GM21576 (cell line): ENCODE data around the gene SEC22A.

Source experiments
- ATAC-seq: cut with Tn5 transposase; IDR thresholded peaks from one replicate; pipeline ENCODE4 v1.9.1; 2021; ENCODE audit warnings: mild to moderate bottlenecking, moderate library complexity; ENCODE audit not compliant: unreplicated experiment

The SEC22A gene

DNA sequence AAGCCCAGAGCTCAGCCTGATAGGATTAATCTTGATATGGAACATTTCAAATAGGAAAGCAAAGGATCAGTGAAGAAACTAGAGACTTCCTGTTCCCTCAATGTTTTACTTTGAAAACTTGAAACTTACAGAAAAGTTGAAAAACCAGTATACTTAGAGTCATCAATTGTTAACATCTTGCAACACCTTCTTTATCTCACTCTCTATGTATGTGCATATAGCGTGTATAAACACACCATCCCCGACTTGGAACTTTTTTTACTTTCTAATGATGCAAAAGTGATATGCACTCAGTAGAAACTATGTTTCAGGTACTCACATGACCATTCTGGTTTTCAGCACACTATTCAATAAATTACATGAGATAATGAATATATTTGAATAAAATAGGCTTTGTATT lies 60.5 kb downstream of the SEC22A start:
- no peak for ATAC-seq

DNA sequence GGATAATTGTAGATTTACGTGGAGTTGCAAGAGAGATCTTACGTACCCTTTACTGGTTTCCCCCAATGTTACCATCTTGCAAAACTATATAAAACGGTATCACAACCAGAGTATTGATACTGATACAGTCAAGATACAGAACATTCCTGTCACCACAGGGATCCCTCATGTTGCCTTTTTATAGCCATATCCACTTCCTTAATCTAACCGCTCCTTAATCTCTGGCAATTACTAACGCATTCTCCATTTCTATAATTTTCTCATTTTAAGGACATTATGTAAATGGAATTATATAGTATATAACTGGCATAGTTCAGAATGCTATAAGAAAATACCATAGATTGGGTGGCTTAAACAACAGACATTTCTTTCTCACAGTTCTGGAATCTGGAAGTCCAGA lies 61.1 kb downstream of the SEC22A start:
- ATAC-seq = no peak

DNA sequence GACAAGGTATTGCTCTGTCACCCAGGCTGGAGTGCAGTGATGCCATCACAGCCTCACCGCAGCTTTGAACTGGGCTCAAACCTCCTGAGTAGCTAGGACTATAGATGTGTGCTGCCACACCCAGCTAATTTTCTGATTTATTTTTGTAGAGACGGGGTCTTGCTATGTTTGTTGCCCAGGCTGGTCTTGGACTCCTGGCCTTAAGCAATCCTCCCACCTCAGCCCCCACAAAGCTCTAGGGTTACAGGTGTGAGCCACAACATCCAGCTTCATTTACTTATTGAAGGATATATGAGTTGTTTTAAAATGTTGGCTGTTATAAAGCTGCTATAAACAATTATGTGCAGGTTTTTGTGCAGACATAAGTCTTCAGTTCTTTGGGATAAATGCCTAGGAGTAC lies 62.2 kb downstream of the SEC22A start:
- no peak for ATAC-seq

DNA sequence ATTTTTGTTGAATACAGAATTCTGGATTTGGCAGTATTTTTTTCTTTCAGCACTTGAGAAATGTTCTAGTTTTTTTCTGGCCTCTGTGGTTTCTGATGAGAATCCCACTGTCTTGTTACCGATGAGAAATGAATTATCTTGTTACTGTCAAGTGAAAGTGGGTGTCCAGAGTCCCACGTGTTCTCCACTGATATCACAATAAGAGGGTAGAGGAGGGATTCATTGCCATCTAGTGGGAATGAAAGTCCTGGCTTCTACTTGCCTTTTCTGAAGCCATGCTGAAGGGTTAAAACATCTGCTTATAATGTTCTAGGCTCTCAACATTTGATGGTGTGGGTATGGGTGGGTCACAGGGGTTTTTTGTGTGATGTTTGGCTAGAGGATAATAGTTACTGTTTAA lies 66.1 kb downstream of the SEC22A start:
- ATAC-seq = no peak

DNA sequence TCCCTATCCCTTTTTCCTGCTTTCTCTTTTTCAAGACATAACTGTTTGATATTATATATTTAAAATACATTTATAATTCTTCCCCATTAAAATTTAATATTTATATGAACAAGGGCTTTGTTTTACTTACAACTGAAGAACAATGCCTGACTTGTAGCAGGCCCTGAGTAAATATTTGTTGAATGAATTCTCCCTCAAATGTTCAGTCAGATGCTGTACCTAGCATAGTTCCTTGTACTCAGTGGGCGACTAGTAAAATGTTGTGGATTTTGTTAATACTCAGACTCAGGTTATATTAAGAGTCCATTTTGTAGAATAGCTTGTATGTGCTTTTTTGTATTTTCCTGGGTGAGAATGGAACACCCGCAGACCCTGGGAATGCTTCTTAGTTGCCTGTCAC lies 69.1 kb downstream of the SEC22A start:
- no peak for ATAC-seq

DNA sequence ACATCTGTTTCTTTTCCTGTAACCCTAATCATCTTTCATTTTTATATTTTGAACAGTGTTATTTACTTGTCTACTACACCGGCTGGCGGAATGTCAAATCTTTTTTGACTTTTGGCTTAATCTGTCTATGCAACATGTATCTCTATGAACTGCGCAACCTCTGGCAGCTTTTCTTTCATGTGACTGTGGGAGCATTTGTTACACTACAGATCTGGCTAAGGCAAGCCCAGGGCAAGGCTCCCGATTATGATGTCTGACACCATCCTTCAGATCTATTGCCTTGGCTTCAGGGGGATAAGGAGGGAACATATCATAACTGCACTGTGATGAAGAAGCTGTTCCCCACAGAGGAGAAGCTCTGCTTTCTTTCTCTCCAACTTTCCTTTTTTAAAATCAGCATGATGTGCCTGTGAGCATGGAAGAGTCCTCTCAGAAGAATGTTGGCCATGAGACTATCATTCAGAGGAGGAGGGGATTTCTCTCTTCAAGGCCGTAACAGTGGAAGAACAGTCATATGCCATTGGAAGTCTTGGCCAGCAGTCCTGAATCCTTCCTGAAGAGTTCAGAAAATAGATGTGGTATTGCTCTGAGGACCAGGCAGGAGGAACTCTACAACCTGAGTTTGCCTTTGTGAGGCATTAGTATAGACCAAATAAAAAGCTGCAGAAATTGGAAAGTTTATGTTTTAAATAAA lies 69.9 kb downstream of the SEC22A start:
- no peak for ATAC-seq

DNA sequence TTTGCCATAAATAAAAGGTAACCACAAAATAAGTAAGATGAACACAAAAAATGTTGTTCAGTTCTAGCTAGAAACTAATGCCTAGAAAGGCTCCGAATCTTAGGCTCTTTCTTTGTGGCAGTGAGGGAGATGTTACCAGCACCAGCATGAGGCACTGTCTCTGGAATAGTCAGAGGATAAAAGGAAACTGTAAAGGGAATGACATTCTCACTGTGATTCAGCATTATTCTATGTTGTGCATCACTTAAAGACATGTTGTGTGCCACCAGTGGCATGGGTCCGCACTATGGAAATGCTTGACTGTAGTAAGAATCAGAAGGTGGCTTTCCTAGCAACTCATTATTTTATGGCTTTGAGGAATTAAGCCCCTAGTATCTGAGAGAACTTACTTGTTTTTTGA lies 70.8 kb downstream of the SEC22A start:
- no peak for ATAC-seq

DNA sequence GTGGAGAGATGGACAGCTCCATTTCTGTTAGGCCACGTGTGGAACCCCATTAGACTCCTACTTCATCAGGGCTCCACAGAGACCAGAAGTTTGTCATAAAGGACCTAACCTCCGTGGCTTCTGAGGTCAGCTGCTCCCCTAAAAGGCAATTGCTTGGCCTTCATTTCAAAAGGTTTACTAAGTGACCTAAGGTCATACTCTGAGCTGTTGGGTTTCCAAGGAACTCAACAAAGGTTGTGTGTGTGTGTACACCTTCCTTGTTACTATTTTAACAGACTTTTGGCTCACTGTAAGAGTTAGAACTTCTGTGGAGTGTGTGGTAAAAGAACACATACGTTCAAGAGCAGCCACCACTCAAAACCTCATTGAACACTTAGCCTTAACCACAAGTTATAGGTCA lies 73.9 kb downstream of the SEC22A start:
- no peak for ATAC-seq

DNA sequence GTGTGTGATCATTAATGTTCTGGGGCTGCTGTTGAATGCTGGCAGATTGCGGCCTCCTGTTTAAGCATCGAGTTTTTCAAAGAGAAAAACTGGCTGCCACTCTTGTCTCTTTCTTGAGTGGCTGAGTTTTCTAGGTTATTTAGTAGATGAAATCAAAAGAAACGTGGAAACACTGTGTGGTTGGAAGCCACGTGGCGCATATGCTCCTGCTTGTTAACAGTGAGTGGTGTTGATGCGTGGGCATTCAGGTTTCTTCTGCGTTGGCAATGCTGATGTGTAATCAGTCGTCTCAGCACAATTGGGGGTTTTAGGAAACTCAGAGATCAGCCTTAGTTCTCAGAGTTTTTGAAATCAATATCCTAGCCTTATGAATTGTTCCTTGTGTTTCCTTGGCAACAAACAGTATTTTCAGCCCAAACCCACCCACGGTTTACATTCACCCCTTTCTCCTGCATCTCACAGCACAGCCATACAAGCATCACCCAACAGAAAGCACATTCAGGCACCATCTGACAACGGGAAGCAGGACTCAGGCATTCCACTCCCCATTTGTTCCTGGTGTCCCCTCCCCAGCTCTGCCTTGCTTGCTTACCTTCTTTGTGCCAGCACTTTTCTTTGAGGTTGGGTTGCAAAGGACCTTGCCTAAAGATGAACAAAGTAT lies 74.7 kb downstream of the SEC22A start:
- no peak for ATAC-seq

DNA sequence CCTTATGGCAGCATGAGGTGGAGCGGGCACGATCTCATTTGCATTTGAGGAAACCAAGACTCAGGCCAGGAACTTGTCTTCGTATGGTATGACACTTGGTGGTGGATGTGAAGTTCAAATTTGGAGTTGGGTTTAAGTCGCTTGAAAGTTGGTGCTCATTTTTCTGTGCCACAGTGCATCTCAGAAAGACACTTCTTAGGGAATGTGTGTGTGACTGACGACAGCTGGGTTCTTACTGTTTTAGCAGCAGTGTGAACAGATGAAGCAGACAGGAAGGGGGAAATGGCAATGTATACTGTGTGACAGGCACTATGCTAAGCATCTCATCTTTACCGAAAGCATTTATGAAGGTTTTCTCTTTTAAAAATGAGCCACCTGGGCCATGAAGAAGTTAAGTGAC lies 75.4 kb downstream of the SEC22A start:
- no peak for ATAC-seq

DNA sequence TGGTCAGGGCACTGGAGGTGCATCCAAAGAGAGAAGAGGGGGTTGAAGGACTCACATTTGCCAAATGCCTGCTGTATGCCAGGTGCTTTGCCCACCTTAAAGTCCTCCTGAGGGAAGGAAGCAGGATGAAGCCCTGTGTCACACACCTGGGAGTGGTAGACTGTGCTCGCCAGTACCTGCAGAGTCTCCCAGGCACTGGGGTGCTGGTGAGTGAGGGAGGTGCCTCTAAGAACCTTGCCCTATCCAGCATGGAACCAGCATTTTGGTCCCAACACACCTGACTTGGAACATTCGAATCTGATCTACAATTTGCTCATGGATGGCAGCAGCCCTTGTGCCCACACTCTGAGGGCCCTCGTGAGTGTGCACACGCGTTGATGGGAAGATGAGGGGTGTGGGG lies 76.7 kb downstream of the SEC22A start:
- ATAC-seq = no peak

DNA sequence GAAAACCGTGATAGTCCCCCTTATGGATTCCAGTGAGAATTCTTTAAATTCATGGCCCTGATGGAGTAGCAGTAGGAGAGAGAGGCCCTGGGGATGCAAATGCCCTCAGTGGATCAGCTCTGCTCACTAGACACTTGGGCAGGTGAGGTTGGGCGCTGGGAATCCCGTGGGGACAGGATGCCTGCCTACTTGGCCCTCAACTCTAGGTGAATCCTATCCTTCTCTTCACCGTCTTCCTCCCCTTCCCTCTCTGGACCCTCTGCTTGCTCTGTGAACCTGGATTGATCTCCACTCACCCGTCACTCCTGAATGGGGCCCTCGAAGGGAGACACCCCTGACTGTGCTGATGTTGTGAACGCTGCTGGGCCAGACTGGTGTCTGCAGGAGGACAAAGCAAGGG lies 77.4 kb downstream of the SEC22A start:
- no peak for ATAC-seq

DNA sequence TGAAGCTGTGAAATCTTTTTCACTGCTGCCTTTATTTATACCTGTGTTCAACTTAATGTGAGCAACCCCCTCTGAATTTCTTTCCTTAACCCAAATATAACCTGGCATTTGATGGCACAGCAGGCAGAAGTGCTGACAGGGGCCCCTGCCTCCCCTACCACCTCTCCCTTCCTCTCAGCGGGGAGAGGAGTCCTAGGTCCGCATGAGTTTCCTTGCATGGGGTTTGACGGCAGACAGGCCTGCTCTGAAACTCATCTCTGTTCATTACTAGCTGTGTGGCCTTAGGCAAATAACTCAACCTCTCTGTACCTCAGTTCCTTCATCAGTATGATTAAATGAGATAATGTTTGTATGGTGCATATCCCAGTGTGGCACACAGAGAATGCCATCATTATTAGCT lies 79.7 kb downstream of the SEC22A start:
- no peak for ATAC-seq

DNA sequence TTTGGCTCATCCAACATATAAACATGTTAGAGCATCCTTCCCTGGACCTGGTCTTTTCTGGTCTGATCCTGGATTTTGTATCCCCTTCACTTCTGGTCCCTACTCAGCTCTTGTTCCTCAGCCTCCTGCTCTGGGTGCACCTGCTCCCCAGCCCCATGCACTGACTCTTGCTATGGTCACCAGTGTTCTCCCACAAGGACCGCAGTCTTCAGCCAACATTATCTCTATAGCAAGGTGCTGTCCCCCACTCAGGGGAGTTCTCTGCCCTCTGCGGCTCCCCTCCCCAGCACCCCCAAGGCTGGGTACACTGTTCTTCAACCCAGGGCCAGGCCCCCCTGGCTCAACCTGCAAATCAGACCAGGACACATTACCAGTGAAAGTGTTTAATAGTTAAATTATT lies 80.2 kb downstream of the SEC22A start:
- ATAC-seq = no peak

DNA sequence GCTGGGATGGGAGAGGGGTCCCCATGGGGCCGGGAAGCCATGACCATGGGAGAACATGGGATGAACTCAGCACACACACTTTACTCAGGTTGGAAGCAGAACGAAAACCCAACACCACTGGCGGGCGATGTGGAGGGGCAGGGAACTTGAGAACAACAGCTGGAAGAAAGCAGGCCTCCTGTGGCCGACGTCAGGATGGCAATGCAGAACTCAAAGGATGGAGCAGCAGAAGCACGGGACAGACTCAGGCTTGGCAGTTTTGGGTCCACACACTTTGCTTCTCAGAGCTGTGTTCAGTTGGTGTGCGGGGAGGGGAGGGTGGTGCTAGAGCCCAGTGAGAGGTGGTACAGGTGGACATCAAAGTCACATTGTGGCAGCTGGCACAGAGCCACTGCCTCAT lies 80.7 kb downstream of the SEC22A start:
- no peak for ATAC-seq

DNA sequence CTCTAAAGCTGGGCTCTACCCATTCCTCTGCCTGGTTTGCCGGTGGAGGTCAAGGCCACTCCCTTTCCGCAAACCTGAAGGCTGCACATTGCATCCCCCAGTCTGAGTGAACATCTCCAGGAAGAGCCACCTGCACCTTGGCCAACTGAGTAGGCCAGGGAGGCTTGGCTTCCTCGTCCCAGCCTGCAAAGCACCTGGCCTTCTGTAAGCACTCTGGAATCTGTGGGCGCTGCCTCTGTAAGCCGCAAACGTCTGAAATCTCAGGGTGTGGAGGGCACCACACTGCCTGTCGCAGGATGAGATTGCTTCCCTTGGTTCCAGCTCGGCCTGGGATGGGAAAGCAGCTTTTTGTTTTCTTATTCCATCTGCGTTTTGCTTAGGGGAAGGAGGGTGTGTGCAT lies 81.3 kb downstream of the SEC22A start:
- no peak for ATAC-seq

DNA sequence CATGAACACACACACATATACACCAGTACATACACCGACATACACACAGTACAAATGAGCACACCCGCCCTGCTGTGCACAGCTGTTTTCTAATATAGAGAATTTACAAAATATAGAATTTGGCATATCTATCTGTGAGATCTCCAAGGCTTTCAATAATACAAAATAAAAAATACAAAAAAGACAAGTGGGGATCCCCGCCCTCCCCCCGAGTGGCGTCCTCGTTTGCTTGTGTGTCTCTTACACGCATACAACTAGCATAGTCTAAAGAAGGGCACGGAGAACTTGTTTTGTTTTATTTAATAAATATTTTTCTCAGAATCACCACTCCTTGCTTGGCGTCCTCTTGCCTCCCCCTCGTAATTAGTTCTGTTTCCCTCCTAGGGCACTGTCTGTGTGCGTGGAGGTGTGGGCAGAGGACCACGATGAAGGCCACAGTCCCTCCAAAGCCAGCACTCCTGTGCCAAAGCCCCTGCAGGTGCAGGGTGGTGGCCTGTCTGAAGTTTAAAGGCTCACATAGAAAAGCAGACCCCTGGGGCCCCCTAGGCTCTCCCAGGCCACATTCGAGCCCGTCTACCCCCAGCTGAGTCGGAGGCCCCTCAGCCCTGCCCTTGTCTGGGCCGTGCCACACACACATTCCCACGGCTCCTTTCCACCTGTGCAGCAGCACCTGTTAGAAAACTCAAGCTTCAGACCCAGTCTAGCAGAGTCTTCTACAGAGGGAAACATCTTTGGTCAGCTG lies 82.1 kb downstream of the SEC22A start:
- no peak for ATAC-seq

DNA sequence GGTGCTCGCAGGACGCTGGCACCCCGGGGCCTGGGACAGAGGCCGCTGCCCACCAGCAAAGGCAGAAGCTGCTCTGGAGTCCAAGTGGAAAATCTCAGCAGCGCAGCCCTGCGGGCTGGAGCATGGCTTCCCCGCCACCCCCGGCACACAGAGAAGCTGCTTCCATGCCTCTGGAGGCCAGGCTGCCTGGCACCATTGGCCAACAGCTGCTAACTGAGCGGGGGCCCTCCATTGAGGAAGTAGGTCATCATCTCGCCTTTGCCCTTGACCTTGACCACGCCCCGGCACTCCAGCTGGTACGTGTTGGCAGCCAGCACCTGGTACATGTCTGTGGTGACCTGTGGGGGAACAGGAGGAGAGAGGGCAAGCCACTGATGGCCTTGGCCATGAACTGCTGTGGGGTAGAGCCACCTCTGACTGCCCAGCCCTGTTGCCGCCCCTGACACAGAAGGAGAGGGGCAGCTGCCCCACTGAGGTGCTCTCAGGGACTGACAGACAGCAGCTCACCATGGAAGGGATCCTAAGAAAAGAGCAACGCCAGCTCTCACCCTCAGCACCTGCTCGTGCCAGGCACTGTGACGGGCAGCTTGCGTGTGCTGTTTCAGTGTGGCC lies 82.8 kb downstream of the SEC22A start:
- ATAC-seq = no peak

DNA sequence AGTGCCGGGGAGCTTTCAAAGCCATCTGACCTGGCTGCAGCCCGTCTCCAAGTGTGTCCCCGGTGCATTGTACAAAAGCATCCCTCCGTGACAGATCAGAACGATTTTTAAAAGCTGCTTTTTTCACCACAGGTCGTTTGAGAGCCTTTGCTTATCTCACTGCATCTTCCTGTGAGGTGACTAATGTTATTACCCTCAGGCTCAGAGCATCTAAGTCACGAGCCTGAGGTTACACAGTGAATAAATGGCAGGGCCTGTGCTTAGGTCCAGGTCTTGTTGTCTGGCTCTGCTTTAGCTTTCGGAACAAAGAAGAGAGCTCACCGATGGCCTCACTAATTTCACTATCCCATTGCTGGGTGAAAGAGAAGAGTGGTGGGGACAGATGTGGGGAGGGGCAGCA lies 83.3 kb downstream of the SEC22A start:
- ATAC-seq = no peak

DNA sequence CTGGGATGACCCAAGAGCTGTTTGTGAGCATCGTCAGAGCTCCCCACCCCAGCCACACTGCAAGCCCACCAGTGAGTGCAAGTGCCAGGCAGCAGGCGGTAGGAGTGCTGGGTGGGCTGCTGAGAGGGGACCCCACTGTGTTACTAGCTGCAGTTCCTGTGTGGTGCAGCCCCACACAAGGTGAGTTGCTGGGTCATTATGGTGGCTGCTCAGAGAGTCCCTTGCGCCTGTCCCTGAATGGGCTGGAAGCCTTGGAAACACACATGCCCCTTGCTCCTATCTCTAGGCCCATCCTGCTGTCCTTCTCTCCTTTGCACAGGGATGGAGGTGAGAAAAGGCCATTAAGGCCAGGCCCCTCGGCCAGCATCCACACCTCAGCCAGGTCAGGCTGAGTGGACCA lies 83.7 kb downstream of the SEC22A start:
- ATAC-seq = no peak

DNA sequence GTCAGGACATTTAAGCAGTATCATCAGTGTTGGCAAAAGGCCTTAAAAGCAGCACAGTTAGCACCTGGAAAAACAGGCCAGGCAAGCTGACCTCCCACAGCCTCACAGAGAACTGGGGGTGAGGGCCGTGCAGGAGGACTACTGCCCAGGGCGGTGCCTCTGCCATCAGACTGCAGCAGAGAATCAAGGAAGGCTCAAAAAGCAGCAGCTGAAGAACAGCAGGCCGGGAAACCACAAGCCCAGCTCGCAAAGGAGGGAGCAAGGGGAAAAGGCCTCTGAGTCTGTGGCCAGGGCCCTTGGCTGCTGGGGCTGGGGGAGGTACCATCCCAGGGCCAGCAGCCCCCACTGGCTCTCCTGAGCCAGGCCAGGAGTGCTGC lies 84.2 kb downstream of the SEC22A start:
- ATAC-seq = no peak
